ENCODE results near the gene RNF5. TPM values are rescaled to one million over a fixed set of nuclear protein-coding genes. Genes with fewer than 3 reads are reported as not detected.
A peak's percentile ranks its signal among the peaks of the same experiment; 100 is the strongest.

The RNF5 gene
- total and polyA plus RNA-seq, 2 donors (not counting 1 experiment from before 2014, with no cell fraction given): 25.5 to 40.7 TPM

DNA sequence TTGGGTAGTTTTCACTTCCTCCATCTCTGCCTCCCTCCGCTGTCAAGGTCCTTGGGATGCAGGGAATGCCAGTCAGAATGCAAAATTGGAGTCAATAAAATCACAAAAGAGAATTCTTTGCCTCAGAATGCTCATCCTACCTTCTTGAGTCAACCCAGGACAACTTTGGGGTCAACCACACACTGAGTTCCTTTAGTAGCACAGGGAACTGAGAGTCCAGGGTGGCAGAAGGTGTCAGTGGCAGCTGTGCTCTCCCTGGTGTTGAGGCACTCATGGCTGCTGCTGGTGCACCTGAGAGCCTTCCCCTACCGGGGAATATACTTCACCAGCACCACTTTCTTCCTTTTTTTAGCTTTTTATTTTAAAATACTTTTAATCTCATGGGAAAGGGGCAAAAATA, 46.5 kb downstream of the RNF5 start:
- Mint-ChIP-seq H3K27ac (peak overlapping the region; percentile 91), H3K4me1 (peaks cover 68% of the 10 kb centered on the region), H3K9me3 (ENCODE audit: insufficient read depth) (no peaks in the 10 kb centered on the region), H3K27me3 (no peaks in the 10 kb centered on the region), H3K4me3 (peak overlapping the region; percentile 37)
- peak overlapping the region; percentile 39 for H3K4me2 ChIP-seq (replicated peaks; ENCODE audit: low read depth, low read length, poor library complexity, severe bottlenecking)
- intact Hi-C loops (cut with micrococcal nuclease): no loop called here
- ATAC-seq (ENCODE audit: low read depth) (peak; percentile 80), DNase-seq (peak; percentile 64)
- no peaks in the 10 kb centered on the region for H3K27me3 ChIP-seq (replicated peaks in 1 of 4; ENCODE audit: control extremely low read depth in 1 of 4, control insufficient read depth in 3 of 4, insufficient read depth in 4 of 4, low read length in 3 of 4)
- WGBS (ENCODE audit: insufficient coverage): 57% methylated on average over 1 of the region's 2 CpGs
- no peak overlapping the region for H3K4me3 ChIP-seq (ENCODE audit: control extremely low read depth in 1 of 5, extremely low read depth in 1 of 5, insufficient read depth in 1 of 5, low read depth in 2 of 5, low read length in 4 of 5)
- peak overlapping the region; percentile 58 for H2AFZ ChIP-seq (ENCODE audit: insufficient read depth, low read depth, low read length, poor library complexity, severe bottlenecking)
- TF ChIP-seq, protein P1, sequence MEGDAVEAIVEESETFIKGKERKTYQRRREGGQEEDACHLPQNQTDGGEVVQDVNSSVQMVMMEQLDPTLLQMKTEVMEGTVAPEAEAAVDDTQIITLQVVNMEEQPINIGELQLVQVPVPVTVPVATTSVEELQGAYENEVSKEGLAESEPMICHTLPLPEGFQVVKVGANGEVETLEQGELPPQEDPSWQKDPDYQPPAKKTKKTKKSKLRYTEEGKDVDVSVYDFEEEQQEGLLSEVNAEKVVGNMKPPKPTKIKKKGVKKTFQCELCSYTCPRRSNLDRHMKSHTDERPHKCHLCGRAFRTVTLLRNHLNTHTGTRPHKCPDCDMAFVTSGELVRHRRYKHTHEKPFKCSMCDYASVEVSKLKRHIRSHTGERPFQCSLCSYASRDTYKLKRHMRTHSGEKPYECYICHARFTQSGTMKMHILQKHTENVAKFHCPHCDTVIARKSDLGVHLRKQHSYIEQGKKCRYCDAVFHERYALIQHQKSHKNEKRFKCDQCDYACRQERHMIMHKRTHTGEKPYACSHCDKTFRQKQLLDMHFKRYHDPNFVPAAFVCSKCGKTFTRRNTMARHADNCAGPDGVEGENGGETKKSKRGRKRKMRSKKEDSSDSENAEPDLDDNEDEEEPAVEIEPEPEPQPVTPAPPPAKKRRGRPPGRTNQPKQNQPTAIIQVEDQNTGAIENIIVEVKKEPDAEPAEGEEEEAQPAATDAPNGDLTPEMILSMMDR (IDR thresholded peaks at IDR 0.05): no peak
- no peak for TF ChIP-seq EZH2 (IDR thresholded peaks at IDR 0.05; ENCODE audit: borderline replicate concordance, insufficient read depth, low read depth, low read length, poor library complexity, severe bottlenecking)
- H3K79me2 ChIP-seq (ENCODE audit: control insufficient read depth, insufficient read depth, low read length): no peaks in the 10 kb centered on the region
- ChIA-PET POLR2A (interaction anchor here (0.7 kb wide), 1 partner anchor 577 kb away, joined by 4 read pairs; no protein-coding TSS in a partner anchor), CTCF (interaction anchor here (1.2 kb wide), 1 partner anchor 26 kb away, joined by 4 read pairs; no protein-coding TSS in a partner anchor)
- H3K4me1 ChIP-seq (ENCODE audit: control insufficient read depth in 2 of 2, insufficient read depth in 2 of 2, low read length in 2 of 2): peaks cover 71 to 77% of the 10 kb centered on the region in 2 donors
- no peaks in the 10 kb centered on the region for H3K9me3 ChIP-seq (ENCODE audit: control extremely low read depth in 1 of 3, control insufficient read depth in 2 of 3, insufficient read depth in 1 of 3, low read length in 2 of 3)
- H4K20me1 ChIP-seq (ENCODE audit: control insufficient read depth, insufficient read depth, low read length, poor library complexity, severe bottlenecking): no peaks in the 10 kb centered on the region
- H3K9ac ChIP-seq (ENCODE audit: low read length): no peak overlapping the region
- H3K27ac ChIP-seq (ENCODE audit: low read length in 2 of 2): peak overlapping the region; percentile 48 to 66
- H3K36me3 ChIP-seq (replicated peaks in 1 of 2; ENCODE audit: control extremely low read depth in 1 of 2, control insufficient read depth in 1 of 2, extremely low read depth in 1 of 2, insufficient read depth in 2 of 2, low read length in 1 of 2): no peaks in the 10 kb centered on the region

DNA sequence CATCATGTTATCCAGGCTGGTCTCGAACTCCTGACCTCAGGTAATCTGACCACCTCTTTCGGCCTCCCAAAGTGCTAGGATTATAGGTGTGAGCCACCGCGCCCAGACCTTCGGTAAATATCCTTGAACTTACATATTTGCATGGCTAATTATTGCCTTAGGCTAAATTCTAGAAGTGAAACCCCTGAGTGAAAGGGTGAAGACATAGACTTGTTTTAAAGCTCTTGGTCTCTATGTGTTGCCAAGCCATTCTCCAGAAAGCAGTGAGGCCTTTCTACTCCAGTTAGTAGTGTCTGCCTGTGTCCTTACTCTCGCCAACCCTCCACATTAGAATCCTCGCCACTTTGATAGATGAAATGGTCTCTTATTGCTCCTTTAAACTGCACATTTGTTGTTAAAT, 48.2 kb downstream of the RNF5 start:
- H3K4me3 ChIP-seq (ENCODE audit: control extremely low read depth in 1 of 5, extremely low read depth in 1 of 5, insufficient read depth in 1 of 5, low read depth in 2 of 5, low read length in 4 of 5): no peak overlapping the region
- peak overlapping the region; percentile 17 for H3K4me3 Mint-ChIP-seq
- DNase-seq (peak; percentile 41), ATAC-seq (ENCODE audit: low read depth) (peak; percentile 44)
- H3K27me3 Mint-ChIP-seq: no peaks in the 10 kb centered on the region
- H3K9me3 Mint-ChIP-seq (ENCODE audit: insufficient read depth): no peaks in the 10 kb centered on the region
- H3K27ac ChIP-seq (ENCODE audit: low read length in 2 of 2): peak overlapping the region; percentile 50 to 69
- H3K9ac ChIP-seq (ENCODE audit: low read length): no peak overlapping the region
- peak overlapping the region; percentile 81 for H3K27ac Mint-ChIP-seq
- no peaks in the 10 kb centered on the region for H3K79me2 ChIP-seq (ENCODE audit: control insufficient read depth, insufficient read depth, low read length)
- ChIA-PET CTCF (interaction anchor here (0.6 to 1.6 kb wide), 4 partner anchors 19 to 1118 kb away, joined by 3 to 8 read pairs (median 3); no protein-coding TSS in a partner anchor), POLR2A (interaction anchor here (0.6 kb wide), 1 partner anchor 21 kb away, joined by 4 read pairs; no protein-coding TSS in a partner anchor)
- no peak overlapping the region for H2AFZ ChIP-seq (ENCODE audit: insufficient read depth, low read depth, low read length, poor library complexity, severe bottlenecking)
- H3K27me3 ChIP-seq (replicated peaks in 1 of 4; ENCODE audit: control extremely low read depth in 1 of 4, control insufficient read depth in 3 of 4, insufficient read depth in 4 of 4, low read length in 3 of 4): no peaks in the 10 kb centered on the region
- no peaks in the 10 kb centered on the region for H3K36me3 ChIP-seq (replicated peaks in 1 of 2; ENCODE audit: control extremely low read depth in 1 of 2, control insufficient read depth in 1 of 2, extremely low read depth in 1 of 2, insufficient read depth in 2 of 2, low read length in 1 of 2)
- no peaks in the 10 kb centered on the region for H4K20me1 ChIP-seq (ENCODE audit: control insufficient read depth, insufficient read depth, low read length, poor library complexity, severe bottlenecking)
- no CpG with 5 or more reads among the region's 7 CpGs for WGBS (ENCODE audit: insufficient coverage)
- no peak for TF ChIP-seq EZH2 (IDR thresholded peaks at IDR 0.05; ENCODE audit: borderline replicate concordance, insufficient read depth, low read depth, low read length, poor library complexity, severe bottlenecking)
- TF ChIP-seq, protein P1 (IDR thresholded peaks at IDR 0.05): no peak
- intact Hi-C loops (cut with micrococcal nuclease): no loop called here
- peak overlapping the region; percentile 39 for H3K4me2 ChIP-seq (replicated peaks; ENCODE audit: low read depth, low read length, poor library complexity, severe bottlenecking)
- no peaks in the 10 kb centered on the region for H3K9me3 ChIP-seq (ENCODE audit: control extremely low read depth in 1 of 3, control insufficient read depth in 2 of 3, insufficient read depth in 1 of 3, low read length in 2 of 3)
- H3K4me1 Mint-ChIP-seq: peaks cover 65% of the 10 kb centered on the region
- H3K4me1 ChIP-seq (ENCODE audit: control insufficient read depth in 2 of 2, insufficient read depth in 2 of 2, low read length in 2 of 2): peaks cover 63 to 70% of the 10 kb centered on the region in 2 donors

Data from B cell (primary cell).